Upper lobe of right lung (tissue), 1 donor: ENCODE results near the gene C19orf73. TPM values are rescaled to one million over a fixed set of nuclear protein-coding genes. Genes with fewer than 3 reads are reported as not detected.

Source experiments
- ATAC-seq: fragments of 200-7000 bp; cut with Tn5 transposase; one replicate; pipeline ENCODE4 v1.9.1; 2020; ENCODE audit warnings: mild to moderate bottlenecking, moderate library complexity
- DNase-seq: peaks from one replicate; pipeline ENCODE4 v3.0.0-alpha.2; 2020
- H3K27ac ChIP-seq: fragments of 200-600 bp; one replicate; pipeline ENCODE4 v1.8.0; 2022
- H3K27me3 ChIP-seq: fragments of 200-600 bp; one replicate; pipeline ENCODE4 v1.8.0; 2022; ENCODE audit warnings: mild to moderate bottlenecking
- H3K36me3 ChIP-seq: fragments of 200-600 bp; one replicate; pipeline ENCODE4 v1.8.0; 2022
- H3K4me1 ChIP-seq: fragments of 200-600 bp; one replicate; pipeline ENCODE4 v1.8.0; 2022
- H3K4me3 ChIP-seq: fragments of 200-600 bp; one replicate; pipeline ENCODE4 v1.8.0; 2022; ENCODE audit warnings: mild to moderate bottlenecking
- H3K9me3 ChIP-seq: fragments of 200-600 bp; one replicate; pipeline ENCODE4 v1.8.0; 2022
- CTCF ChIP-seq: fragments of 200-600 bp; IDR thresholded peaks from one replicate; pipeline ENCODE4 v1.8.0; 2022; ENCODE audit warnings: antibody characterized with exemption
- intact Hi-C: fragments of 100-400 bp; cut with DNase I; formaldehyde crosslinking; loops from one replicate; pipeline ENCODE4 v1.11.0; 2022
- total RNA-seq: library from RNA; stranded (reverse); fragmentation: NEBNext Ultra II Directional; extraction: Animal tissue kit (Norgen Biotek cat#: 25700); gene quantifications from one replicate; pipeline ENCODE4 v1.2.1, GENCODE V29; 2021
- donor health status: DM: no; HTN: yes; CAD: no; lungs with severe emphysema.

Gene C19orf73
- total RNA-seq, 1 donor from 2014 or later, result 1.5 TPM

GRCh38 chr19:49161987-49162386 lies 43.0 kb upstream of the C19orf73 start:
- H3K9me3 ChIP-seq, result no peaks in the 10 kb centered on the region
- H3K4me3 ChIP-seq, result no peak overlapping the region
- no peaks in the 10 kb centered on the region for H3K27me3 ChIP-seq
- TF ChIP-seq CTCF, result no peak
- no peaks in the 10 kb centered on the region for H3K36me3 ChIP-seq
- ATAC-seq (no peak), DNase-seq (no peak)
- peaks cover 14% of the 10 kb centered on the region for H3K4me1 ChIP-seq
- intact Hi-C loops, result no loop called here
- H3K27ac ChIP-seq, result no peak overlapping the region

- no peak for TF ChIP-seq CTCF
- intact Hi-C loops, result no loop called here
- ATAC-seq (no peak), DNase-seq (no peak)
- Histone ChIP-seq H3K36me3 (no peaks in the 10 kb centered on the region), H3K27ac (no peak overlapping the region), H3K9me3 (no peaks in the 10 kb centered on the region), H3K4me1 (peaks cover 10% of the 10 kb centered on the region), H3K4me3 (no peak overlapping the region), H3K27me3 (no peaks in the 10 kb centered on the region)
Measured at GRCh38 chr19:49160450-49161189, 41.7 kb upstream of the C19orf73 start.

GRCh38 chr19:49157445-49158224 lies 38.7 kb upstream of the C19orf73 start, which contains the start of gene TRPM4:
TSS of gene TRPM4 (plus strand) at chr19:49157792. CDS start at chr19:49157867, 75 bp downstream.
- intact Hi-C loops, result no loop called here
- ATAC-seq (peak; percentile 96), DNase-seq (peak; percentile 96)
- no peaks in the 10 kb centered on the region for H3K36me3 ChIP-seq
- no peaks in the 10 kb centered on the region for H3K27me3 ChIP-seq
- no peaks in the 10 kb centered on the region for H3K9me3 ChIP-seq
- no peaks in the 10 kb centered on the region for H3K4me1 ChIP-seq
- TF ChIP-seq CTCF, result no peak
- peak within 1 kb of the TSS; percentile 92 for H3K4me3 ChIP-seq
- H3K27ac ChIP-seq, result peak within 1 kb of the TSS; percentile 83

- no peaks in the 10 kb centered on the region for H3K4me1 ChIP-seq
Measured at GRCh38 chr19:49155820-49156346, 36.9 kb upstream of the C19orf73 start.

More at GRCh38 chr19:49155820-49156346, 36.9 kb upstream of the C19orf73 start:
- H3K27me3 ChIP-seq, result no peaks in the 10 kb centered on the region
- intact Hi-C loops, result no loop called here
- no peaks in the 10 kb centered on the region for H3K36me3 ChIP-seq
- TF ChIP-seq CTCF, result no peak
- no peaks in the 10 kb centered on the region for H3K9me3 ChIP-seq
- DNase-seq (no peak), ATAC-seq (no peak)
- no peak overlapping the region for H3K27ac ChIP-seq
- H3K4me3 ChIP-seq, result no peak overlapping the region
